ENCODE data around the gene RELB.

GRCh38 chr19:44969437-44969836 is 31.8 kb upstream of the RELB start:
- TF ChIP-seq POLR2AphosphoS5 (IDR thresholded peaks at IDR 0.05; ENCODE audit: low read depth, low read length) (no peak), POLR2A (IDR thresholded peaks at IDR 0.05; ENCODE audit: low read depth, low read length) (no peak), TAF1 (IDR thresholded peaks at IDR 0.05; ENCODE audit: low read depth, low read length) (no peak), POU2F2 (IDR thresholded peaks at IDR 0.05; ENCODE audit: low read depth, low read length) (no peak), SPI1 (IDR thresholded peaks at IDR 0.05; ENCODE audit: low read depth, low read length) (no peak)
